HG03175 (cell line): Measurements from ENCODE around the gene ESR1.
A peak's percentile ranks its signal among the peaks of the same experiment; 100 is the strongest.
"Not testable (repeated sequence)": the region's sequence is repeated elsewhere in the genome, so short reads cannot be mapped to it uniquely, and the experiment has no call there.

Experiments used
- ATAC-seq: cut with Tn5 transposase; IDR thresholded peaks from one replicate; pipeline ENCODE4 v1.9.1; 2021; ENCODE audit warnings: mild to moderate bottlenecking, moderate library complexity; ENCODE audit not compliant: unreplicated experiment

ESR1 gene

DNA sequence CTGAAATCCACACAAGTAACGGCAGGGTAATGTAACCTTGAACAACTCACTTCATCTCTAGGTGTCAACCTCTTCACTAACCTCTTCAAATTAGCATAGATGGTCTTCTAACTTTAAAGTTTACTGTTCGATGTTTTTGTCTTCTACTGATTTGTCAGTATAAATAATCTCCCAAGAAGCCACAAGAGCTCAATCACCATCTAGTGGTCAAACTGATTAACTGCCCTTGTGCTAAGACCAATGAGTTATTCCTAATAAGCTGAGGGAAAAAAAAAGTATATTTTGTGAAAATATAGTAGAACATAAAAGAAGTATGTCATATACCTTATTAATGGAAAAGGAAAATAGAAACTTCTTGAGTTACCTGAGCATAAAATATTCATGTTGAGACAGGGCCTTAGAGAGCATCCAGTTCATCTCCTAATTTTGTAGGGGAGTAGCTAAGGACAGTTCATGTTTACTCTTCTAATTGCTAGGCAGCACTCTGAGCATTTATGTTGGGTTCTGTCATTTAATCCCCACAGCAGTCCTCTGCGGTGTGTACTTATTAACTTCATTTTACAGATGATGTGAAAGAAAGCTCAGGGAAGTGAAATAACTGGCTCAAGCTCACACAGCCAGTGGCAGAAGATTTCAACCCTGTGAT lies 317.1 kb downstream of the ESR1 start:
- ATAC-seq: peak; percentile 73

DNA sequence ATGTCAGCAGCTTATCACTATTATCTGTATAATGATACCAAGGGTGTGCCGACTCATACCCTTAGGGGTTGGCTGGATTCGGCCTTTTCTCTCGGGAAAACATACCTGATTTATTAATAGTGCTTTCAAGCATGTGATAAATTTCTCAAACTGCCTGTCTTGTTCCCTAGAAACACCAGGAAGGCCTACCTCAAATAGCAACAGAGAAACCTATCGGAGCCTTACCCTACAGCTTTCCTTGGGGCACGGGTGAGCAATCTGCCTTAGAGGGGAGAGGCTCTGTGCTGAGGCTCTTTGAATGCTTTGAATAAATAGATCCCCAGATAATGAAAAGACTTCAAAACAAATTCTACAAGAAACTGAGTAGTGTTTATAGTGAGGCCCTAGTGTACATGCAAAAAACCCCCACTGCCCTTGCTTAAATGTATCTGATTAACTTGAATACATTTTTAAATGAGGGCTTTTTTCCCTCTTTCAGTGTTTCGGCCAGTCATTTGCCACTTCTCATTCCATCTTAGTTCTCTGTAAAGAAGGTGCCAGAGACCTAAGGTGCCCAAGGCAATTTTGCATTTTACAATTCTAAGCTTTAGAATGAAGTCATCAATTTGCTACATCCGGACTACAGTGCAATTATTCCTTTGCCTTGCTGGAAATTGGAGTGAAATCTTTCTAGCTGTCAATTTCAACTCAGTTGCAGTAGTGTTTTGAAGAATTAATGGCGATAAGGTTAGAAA lies 320.1 kb downstream of the ESR1 start:
- ATAC-seq: no peak

DNA sequence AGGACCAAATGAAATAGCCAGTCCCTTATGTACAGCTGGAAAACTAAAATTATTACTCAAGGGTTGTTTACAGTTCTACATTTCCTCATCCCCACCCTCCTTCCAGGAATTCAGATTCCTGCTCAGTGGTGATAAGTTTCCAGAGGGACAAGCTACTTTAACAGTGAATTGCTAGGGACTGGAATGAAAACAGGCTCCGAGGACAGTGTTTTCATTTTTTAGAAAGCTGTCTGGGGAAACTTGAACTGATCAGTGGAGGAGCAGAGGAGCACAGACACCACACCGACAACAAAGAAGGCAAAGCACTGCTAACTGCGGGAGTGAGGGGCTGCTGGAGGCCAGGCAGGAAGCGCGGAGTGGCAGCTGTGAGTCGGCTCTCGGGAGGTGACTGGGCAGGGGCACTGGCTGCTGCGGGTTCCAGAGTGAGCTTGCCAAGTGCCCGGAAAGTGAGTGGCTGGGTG lies 322.2 kb downstream of the ESR1 start:
- ATAC-seq: no peak

DNA sequence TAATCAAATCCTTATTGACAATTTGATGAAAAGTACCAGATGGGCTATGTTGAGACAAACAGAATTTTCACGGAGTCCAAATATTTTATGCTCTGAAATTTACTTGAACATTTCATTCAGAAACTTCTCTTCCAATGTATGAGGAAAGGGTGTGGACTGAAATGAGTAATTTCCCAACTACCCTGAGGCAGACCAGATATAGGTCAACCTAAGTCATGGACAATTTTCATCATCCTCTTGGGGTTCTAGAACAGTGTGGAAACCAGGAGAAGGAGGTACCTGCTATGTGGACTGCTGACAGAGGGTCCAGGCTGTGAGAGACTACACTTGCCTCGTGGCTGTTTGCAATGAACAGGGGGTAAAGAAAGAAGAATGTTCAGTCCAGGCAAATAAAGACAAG lies 323.0 kb downstream of the ESR1 start:
- no peak for ATAC-seq

DNA sequence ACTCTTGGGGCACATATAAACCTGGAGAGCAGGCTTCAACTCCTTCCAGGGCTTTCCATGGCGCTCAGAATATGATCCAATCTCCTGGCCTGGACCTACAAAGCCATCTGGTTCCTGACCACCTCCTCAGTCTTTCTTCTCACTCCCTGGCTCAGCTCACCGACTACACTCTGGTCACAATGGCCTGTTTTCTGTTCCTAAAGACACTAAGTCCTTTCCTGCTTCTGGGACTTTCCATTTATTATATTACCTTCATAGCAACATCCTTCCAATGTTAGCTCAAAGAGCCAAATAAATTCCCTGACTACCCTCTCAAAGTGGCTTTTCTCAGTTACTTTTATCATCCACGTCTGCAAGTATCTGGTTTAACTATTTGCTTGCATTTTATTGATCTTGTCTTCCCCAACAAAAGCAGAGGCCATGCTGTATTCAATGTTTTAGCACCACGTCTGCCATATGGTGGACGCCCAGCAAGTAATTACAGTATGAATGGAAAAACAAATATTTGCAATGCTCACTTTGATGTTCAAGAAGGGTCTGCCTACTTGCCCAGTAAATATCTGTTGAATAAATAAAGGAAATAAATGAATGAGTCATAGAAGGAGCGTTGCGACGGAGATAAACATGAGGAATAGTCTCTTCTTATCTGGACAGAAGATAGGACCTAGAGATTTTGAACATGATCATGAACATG lies 328.4 kb downstream of the ESR1 start:
- ATAC-seq: no peak

DNA sequence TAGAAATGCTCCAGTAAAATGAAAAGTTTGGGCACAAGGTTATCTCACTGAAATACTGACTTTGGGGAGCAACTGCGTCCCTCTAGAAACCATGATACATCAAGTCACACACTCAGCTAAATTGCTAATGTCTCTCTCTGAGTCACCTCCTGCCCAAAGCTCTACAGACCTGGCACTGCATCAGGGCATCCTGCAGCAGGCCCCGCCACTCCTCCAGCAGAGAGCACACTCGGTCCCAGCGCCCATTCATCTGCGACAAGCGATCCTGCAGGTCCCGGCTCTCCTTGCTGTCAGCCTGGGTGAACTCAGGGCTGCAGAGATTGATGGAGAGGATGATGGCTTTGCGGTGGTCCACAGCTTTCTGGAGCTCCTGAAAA lies 329.0 kb downstream of the ESR1 start:
- no peak for ATAC-seq

DNA sequence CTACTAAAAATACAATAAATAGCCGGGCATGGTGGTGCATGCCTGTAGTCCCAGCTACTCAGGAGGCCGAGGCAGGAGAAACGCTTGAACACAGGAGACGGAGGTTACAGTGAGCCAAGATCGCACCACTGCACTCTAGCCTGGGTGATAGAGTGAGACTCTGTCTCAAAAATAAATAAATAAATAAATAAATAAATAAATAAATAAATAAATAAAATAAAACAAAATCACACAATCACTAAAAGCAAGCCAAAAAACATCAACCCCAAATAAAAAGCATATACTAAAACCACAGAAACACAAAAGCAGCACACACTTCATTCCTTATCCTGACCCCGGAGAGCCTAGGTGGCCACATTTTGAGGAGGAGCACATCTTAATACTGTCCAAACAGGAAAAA lies 330.9 kb downstream of the ESR1 start:
- ATAC-seq: not testable (repeated sequence)

DNA sequence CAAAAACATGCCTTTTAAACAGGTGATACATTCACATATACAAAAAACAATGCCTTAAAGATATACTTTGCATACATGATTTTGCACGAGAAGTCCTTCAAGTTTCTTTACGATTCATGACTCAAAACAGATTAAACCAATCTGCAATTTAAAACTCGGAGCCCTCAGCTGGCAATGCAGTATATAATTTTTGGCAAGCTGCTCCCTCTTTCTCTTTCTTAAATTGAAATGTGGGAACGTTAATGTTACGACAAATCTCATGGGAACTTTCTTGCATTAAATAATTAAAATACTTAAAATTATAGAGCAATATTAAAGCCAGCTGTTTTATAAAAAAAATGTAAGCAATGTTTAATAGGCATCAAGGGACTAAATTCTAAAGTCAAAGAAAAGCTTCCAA lies 334.6 kb downstream of the ESR1 start:
- no peak for ATAC-seq

DNA sequence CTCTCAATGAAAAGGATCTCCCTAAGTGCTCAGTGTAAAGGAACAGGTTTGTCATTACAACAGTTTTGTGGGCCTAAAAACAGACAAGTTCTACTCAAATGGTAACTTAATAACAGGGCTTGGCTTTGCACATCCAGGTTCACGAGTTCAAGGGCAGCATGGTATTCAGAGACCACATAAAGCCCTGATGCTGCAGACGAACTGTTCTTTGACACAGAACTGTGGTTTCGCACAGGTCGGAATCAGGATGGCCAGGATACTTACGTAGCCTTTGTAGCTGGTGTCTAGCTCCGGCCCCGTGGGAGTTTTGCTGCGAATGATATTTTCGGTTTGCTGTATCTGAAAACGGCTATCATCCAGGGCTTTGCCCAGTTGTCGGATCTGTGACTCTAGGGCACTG lies 335.9 kb downstream of the ESR1 start:
- no peak for ATAC-seq

DNA sequence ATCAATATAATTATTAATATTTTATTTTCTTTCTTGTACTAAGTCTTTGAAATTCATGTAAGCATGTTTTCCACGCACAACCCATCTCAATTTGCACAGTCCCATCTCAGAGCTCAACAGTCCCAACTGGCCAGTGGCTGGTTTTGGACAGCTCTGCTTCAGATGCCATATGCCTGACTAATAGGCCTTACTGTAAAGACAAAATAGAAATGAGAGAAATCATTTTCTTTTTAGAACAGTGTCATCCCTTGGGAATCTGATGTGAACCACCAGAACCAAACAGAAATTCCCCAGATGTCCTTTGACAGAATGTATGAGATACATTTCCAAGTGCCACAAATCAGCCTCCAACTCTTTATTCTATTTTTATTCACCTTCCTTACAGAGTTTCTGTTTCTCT lies 338.9 kb downstream of the ESR1 start:
- ATAC-seq: no peak

DNA sequence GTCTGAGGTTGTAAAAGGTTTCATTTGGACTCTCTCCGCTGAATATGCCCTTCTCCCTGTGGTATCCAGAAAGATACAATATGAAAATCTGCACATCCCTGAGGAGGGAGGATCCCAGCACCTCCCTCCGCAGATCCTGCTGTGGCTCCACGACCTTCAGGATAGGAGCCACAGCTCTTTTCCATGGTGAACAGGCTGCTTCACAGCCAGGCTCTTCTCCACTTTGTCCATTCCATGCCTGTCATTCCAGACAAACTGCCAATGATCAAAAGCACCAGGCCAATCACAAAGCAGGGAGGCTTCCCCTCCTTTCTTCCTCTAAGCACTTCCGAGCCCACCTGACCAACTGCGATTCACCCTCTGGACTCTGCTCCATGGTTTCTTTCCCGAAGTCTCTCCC lies 339.8 kb downstream of the ESR1 start:
- ATAC-seq: no peak

DNA sequence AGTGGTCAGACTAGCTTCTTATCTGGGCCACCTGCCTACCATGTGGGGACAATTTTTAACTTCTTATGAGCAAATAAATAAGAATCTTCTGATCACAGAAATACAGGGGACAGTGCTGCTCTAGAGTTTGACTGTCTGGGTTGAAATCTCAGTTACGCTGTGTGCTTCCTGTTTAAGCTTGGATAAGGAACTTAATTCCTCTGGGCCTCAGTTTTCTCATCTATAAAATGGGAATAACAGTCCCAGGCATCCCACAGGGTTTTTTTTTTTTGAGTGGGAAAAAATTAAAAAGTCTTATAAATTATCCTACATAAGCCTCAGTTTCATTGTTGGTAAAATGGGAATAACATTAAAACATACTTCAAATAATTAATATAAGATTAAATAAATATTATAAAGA lies 340.9 kb downstream of the ESR1 start:
- no peak for ATAC-seq

DNA sequence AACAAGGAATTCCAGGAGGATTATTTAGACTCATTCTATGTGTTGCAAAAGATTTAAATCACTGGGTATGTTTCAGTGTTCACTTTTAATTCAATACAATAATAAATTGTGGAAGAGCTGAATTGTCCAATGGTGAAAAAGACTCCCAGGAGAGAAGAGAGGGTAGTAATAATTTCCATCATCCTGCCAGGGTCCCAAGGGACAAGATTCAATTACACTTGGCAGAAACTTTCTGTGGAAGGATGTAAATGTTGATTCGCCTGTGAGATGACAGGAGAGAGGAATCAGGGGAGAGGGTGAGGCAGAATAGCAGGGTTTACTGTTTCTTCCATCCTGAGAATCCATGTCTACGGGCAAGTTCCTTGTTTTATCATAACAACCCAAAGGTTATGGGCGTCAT lies 342.7 kb downstream of the ESR1 start:
- ATAC-seq: no peak

DNA sequence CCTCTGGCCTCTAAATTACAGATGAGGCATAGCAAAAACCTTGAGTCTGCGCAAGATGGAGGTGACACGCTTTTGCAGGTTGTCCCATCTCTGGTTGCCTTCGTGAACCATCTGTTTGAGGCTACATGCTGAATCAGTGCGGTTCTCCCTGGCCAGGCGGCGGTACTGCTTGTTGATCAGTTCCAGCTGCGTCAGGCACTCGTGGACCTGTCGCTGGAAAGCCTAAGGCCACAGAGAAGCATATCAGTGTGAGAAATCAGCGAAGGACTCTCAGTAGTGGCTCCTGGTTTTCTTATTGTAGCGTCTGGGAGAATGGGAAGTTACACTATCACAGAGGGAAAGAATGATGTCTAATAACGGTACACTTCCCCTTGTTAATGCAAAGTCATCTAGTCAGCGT lies 344.4 kb downstream of the ESR1 start:
- ATAC-seq: no peak

DNA sequence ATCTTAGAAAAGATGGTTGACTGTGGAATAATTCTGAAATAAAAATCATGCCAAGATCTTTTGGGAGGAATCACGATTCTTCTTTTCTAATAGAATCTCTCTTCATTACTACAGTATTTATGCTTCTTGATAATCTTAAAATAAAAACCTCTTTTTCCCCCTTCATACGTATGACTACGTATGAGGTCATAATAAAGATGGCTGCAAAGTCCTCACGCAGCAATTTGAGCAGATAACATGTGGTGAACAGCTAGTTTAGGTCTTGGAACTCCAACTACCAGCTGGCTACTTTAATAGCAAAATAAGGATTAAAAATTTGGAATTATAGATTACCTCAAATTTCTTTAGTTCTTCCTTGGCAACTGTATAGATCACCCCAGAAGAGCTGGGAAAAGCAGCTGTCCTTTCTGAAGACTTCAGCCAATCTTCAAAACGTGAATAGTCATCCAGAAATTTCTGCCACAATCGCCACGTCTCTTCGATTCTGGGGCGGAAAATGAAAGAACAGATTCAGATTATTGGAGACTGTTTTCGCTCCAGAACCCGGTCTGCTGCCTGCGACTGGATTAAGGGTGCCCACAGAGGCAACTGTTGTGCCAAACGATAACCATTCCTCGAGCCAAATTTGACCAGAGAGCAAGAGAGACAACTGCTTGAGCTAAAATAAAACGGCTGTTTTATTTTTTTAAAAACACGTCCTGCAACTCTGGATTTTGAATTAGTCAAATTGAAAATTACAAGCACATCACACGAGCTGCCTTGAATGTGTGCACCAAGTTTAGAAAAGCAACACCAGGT lies 347.3 kb downstream of the ESR1 start:
- no peak for ATAC-seq

DNA sequence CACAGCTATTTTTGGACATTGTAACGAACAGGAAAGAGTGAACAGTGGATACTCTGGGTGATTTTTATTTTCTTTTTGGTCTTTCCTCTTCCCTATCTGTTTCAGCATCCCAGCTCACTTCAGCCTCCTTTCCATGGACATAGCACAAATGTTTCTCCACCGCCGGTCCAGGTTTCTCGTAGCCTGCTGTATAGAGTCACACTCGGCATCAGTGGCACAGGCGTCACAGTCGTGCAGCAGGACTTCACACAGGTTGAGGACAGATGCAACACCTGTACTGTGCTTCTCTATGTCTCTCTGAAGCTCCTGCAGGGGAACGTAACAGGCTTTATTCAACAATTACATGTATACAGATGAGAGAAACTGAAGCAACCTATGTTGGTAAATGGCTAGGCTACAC lies 348.3 kb downstream of the ESR1 start:
- no peak for ATAC-seq

DNA sequence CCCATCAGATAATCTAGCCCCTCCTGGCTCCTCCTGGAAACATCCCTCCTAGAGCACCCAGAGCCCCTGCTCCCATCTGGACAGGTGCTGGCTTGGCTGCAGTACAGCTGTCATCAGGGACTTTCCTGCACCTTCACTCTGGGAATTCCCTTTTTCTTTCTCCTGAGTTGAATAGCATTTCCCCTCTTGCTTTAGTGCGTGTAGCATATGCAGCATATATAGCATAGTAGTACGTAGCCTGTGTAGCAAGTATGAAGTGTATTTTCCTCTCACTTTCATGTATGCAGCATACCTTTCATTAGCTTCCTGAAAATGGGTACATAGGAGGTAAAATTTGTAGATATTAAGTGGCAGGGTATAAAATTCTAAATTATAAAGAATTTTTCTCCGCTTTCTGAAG lies 352.9 kb downstream of the ESR1 start:
- peak; percentile 68 for ATAC-seq

DNA sequence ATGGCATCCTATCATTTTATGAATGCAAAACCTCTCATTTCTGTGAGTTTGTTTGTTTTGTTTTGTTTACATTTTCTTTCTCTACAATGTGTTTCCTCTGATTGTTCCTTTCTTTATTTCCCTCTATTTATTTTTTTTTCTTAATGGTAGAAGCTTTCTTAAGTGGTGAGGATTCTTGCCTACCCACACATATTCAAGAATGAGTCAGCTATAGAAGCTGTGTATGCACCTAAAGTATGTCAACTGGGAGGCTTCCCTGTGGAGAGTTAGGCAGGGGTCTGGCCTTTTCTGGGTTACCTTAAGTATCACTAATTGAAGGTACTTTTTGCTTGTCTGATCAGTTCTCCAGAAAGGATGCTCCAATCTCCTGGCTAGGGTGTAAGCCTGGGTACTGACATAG lies 354.0 kb downstream of the ESR1 start:
- ATAC-seq: no peak

DNA sequence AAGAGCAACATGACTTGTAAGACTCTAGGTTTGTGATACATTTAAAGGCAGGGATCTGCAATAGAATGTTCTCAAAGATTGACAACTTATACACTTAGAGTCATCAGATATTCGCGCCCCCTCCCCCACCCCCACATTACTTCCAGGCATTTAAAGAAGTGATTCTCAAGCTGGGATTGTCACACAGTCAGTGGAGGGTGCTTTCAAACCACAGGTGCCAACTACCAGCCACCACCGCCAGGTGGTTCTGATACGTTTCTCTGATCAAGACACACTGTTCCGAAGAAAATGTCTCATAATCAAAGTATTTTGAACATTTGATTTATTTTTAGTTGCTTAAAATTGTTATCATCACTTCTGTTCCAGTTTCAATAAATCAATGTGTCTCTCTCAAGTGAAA lies 357.5 kb downstream of the ESR1 start:
- no peak for ATAC-seq

DNA sequence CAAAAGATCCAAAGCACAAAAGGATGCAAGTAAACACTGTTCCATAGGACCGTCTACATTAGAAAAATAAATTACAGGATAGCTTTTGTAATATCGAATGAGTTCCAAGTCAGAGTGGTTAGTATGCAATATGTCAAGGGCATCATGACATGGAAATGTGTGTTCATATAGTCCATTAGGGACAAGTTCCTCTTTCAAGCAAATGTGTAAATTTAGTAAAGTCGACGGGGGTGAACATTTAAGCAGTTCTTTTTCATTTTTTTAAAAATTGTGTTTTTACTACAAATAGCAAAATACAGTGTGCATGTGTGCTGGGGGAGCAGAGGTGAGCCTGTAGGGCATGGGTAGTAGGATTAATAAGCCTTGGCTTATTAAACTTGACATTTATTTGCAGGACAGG lies 359.0 kb downstream of the ESR1 start:
- no peak for ATAC-seq

DNA sequence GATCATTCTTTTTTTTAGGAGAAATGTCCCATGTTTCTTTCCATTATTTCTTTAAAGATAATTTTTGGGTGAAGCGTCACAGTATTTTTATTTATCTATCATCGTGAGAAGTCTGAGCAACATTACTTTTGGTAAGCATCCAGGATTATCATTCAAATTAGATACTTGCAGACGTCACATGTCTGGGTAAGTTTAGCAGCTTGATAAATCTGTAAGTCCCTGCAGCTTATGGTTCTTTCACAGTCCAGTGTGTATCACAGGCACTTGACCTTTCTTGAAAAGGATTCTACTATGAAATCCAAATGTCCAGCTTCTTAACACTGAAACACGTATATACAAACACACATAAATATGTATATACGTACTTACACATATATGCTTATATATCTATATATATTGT lies 359.4 kb downstream of the ESR1 start:
- no peak for ATAC-seq
